Thymus (tissue), 11 donors: Measurements from ENCODE around the gene CDH4. TPM values are rescaled to one million over a fixed set of nuclear protein-coding genes. Genes with fewer than 3 reads are reported as not detected.

ENCODE experiments used
- DNase-seq, 9 donors: peaks; one replicate each; pipeline ENCODE4 v3.0.0-alpha.2; 2013; ENCODE audit warnings: low spot score in 9 of 9, low read depth in 6 of 9, missing footprints in 1 of 9
- H3K27ac ChIP-seq, 2 donors: one replicate each; pipeline ENCODE4 v1.5.1; 2013; ENCODE audit warnings: control low read depth in 1 of 2, low read depth in 1 of 2, low read length in 1 of 2, mild to moderate bottlenecking in 1 of 2, moderate library complexity in 1 of 2
- H3K27me3 ChIP-seq, 2 donors: one replicate each; pipeline ENCODE4 v1.5.1; 2013; ENCODE audit warnings: low read length in 1 of 2; ENCODE audit not compliant: control insufficient read depth in 2 of 2, insufficient read depth in 1 of 2
- H3K36me3 ChIP-seq, 2 donors: one replicate each; pipeline ENCODE4 v1.5.1; 2013; ENCODE audit warnings: low read length in 1 of 2, mild to moderate bottlenecking in 1 of 2, moderate library complexity in 1 of 2; ENCODE audit not compliant: control insufficient read depth in 2 of 2, insufficient read depth in 2 of 2
- H3K4me1 ChIP-seq, 2 donors: one replicate each; pipeline ENCODE4 v1.5.1; 2013; ENCODE audit warnings: low read length in 2 of 2; ENCODE audit not compliant: control insufficient read depth in 2 of 2, insufficient read depth in 2 of 2
- H3K4me3 ChIP-seq, 2 donors: one replicate each; pipeline ENCODE4 v1.5.1; 2013; ENCODE audit warnings: low read length in 2 of 2, control low read depth in 1 of 2, mild to moderate bottlenecking in 1 of 2
- H3K9me3 ChIP-seq, 2 donors: one replicate each; pipeline ENCODE4 v1.5.1; 2013; ENCODE audit warnings: low read length in 1 of 2, mild to moderate bottlenecking in 1 of 2; ENCODE audit not compliant: control insufficient read depth in 2 of 2, insufficient read depth in 1 of 2
- WGBS: extraction: QIAGEN DNeasy Blood & Tissue Kit; methylation state at CpG from one replicate; pipeline ENCODE4 v1.1.7; 2013; 5-methylcytosine and 5-hydroxymethylcytosine counted together
- polyA plus RNA-seq: library from polyadenylated mRNA; stranded (reverse); fragments of 200-250 nt; gene quantifications from one replicate; pipeline ENCODE4 v1.2.3, GENCODE V29; 2013
- total RNA-seq: library from RNA; stranded (reverse); fragments of 120-200 nt; gene quantifications from one replicate; pipeline ENCODE4 v1.2.4, GENCODE V29; 2013
- donor health status: healthy.

The CDH4 gene
- total and polyA plus RNA-seq, 2 donors = 0.34 to 0.61 TPM

DNA sequence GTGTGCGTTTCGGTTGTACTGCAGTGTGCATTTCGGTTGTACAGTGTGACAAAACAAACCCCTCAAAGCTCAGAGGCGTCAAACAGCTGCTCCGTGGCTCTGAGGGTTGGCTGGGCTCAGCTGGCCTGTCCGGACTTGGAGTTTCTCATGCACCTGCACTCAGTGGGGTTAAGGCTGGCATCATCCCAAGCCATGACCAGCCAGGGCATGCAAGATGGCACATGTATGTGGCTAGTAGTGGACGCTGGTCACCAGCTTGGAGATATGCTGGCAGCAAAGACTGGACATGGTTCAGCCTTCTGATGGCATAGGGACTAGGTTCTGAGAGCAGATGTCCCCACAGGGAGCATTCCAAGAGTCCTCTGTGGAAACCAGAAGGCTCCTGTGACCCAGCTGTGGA is 187.2 kb downstream of the CDH4 start:
- Histone ChIP-seq H3K4me3 (no peak overlapping the region), H3K9me3 (peaks cover 0 to 2% of the 10 kb centered on the region in 2 donors), H3K27ac (no peak overlapping the region), H3K27me3 (peaks cover 0 to 6% of the 10 kb centered on the region in 2 donors), H3K4me1 (no peaks in the 10 kb centered on the region), H3K36me3 (no peaks in the 10 kb centered on the region)
- DNase-seq = no peak
- 89% methylated on average over 7 of the region's 7 CpGs for WGBS

DNA sequence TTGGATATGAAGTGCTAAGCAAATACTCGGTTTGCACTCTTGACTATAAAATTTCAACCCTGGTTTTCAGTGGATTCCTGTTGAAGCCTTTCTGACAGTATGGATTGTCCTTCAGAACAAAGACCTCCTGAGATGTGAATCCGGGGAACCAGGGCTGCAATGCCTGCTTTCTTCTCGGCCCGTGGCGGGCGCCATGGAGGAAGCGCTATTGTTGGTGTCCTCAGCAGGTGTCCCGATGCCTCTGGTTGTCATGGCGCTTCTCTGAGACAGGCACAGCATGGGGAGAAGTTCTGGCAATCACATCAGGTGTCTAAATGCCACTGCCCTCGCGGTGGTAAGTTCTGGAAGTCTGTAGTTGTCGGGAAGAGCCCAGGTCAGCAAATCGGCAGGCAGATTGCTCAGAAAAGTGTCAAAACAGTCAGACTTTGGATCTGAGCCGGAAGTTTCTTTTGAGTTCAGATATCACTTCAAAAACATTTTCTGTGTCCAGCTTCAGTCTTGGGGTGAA is 188.5 kb downstream of the CDH4 start:
- H3K27ac ChIP-seq = no peak overlapping the region
- 85% methylated on average over 14 of the region's 14 CpGs for whole genome bisulfite sequencing
- H3K27me3 ChIP-seq = peaks cover 0 to 6% of the 10 kb centered on the region in 2 donors
- DNase-seq = no peak
- no peaks in the 10 kb centered on the region for H3K4me1 ChIP-seq
- H3K4me3 ChIP-seq = no peak overlapping the region
- H3K9me3 ChIP-seq = peaks cover 0 to 2% of the 10 kb centered on the region in 2 donors
- no peaks in the 10 kb centered on the region for H3K36me3 ChIP-seq

DNA sequence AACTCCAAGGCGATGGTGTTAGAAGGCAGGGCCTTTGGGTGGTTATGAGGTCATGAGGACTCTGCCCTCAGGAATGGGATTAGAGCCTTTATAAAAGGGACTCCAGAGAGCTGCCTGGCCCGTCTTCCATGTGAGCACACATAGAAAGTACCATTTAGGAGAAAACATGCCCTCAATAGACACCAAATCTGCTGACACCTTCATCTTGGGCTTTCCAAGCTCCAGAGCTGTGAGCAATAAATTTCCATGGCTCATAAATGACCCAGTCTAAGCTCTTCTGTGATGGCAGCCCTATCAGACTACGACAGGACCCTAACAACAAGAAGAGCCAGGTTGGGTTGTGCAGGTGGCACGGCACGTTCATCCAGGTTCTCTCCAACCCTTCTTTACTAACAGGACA is 189.5 kb downstream of the CDH4 start:
- peaks cover 0 to 6% of the 10 kb centered on the region in 2 donors for H3K27me3 ChIP-seq
- H3K36me3 ChIP-seq = no peaks in the 10 kb centered on the region
- no peaks in the 10 kb centered on the region for H3K9me3 ChIP-seq
- no peak overlapping the region for H3K4me3 ChIP-seq
- H3K4me1 ChIP-seq = no peaks in the 10 kb centered on the region
- no peak overlapping the region for H3K27ac ChIP-seq
- no peak for DNase-seq
- WGBS = 93% methylated on average over 5 of the region's 5 CpGs

DNA sequence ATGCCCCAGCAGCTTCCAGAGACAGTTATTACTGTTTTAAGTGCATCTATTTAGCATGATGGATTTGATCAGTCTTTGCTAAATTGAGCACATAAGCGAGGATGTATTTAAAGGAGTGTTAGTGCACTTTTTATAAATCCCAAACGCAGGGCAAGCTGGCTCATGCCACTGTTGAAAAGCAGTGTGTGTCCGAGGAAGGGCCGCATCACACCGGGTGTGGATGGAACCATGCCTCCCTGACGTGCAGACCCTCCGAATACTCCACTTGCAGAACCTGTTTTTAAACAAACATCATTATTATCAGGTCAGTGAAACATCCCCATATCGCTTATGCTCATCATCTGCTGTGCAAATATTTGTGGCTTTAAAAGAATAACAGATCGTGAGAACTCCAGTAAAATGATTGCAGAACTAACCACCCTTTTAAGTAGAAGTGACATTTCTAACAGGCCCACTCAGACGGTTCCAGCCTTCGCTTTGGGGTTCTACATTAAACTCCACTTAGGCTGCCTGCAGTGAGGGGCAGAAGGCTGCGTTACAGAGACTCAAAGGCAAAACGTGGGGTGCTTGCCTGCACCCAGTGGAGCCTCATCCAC is 190.1 kb downstream of the CDH4 start:
- H3K9me3 ChIP-seq = no peaks in the 10 kb centered on the region
- no peaks in the 10 kb centered on the region for H3K36me3 ChIP-seq
- DNase-seq = no peak
- H3K27me3 ChIP-seq = peaks cover 0 to 5% of the 10 kb centered on the region in 2 donors
- no peaks in the 10 kb centered on the region for H3K4me1 ChIP-seq
- 75% methylated on average over 13 of the region's 13 CpGs for WGBS
- H3K27ac ChIP-seq = no peak overlapping the region
- H3K4me3 ChIP-seq = no peak overlapping the region

DNA sequence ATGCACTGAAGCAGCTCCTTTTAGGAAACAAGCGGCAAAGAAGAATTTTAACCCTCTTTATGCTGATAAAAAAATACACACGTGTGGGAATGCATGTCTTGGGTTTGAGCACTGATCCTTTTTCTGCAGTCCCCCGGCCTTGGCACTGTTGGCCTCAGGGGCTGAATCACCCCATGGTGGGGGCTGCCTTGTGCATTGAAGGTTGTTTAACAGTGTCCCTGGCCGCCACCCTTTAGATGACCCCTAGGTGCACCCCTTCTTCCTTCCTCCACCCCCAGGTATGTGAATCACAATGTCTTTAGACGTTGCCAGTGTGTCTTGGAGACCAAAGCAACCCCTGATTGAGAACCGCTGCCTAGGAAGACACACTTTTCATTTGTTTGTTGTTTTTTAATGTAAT is 190.7 kb downstream of the CDH4 start:
- H3K36me3 ChIP-seq = no peaks in the 10 kb centered on the region
- no peaks in the 10 kb centered on the region for H3K4me1 ChIP-seq
- no peak overlapping the region for H3K4me3 ChIP-seq
- no peak overlapping the region for H3K27ac ChIP-seq
- H3K9me3 ChIP-seq = no peaks in the 10 kb centered on the region
- H3K27me3 ChIP-seq = peaks cover 0 to 1% of the 10 kb centered on the region in 2 donors
- WGBS = 59% methylated on average over 6 of the region's 6 CpGs
- DNase-seq = no peak

DNA sequence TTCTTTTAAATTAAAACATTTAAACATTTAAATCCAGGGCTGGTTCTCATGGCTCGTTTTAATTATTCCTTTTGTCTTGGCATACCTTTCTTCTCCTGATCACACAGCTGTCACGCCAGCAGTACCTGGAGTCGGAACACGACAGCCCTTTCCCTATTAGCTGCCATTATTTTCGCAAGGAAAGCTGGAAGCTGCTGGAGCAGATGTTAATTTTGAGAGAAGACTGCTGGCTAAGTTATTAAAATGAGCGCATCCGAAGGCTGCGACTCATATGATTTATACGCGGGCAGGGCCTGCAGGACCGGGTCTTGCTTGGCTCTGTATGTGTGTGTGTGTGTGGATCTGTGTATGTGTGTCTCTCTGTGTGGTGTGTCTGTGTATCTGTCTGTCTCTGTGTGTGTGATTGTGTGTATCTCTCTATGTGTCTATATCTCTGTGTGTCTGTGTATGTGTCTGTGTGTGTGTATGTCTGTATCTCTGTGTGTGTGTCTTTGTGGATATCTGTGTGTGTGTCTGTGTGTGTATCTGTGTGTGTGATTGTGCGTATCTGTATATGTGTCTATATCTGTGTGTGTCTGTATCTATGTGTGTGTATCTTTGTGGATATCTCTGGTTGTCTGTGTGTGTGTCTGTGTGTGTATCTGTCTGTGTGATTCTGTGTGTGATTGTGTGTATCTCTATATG is 191.5 kb downstream of the CDH4 start:
- no peaks in the 10 kb centered on the region for H3K36me3 ChIP-seq
- H3K9me3 ChIP-seq = no peaks in the 10 kb centered on the region
- no peak overlapping the region for H3K4me3 ChIP-seq
- no peak overlapping the region for H3K27ac ChIP-seq
- H3K27me3 ChIP-seq = no peaks in the 10 kb centered on the region
- 88% methylated on average over 12 of the region's 12 CpGs for WGBS
- no peaks in the 10 kb centered on the region for H3K4me1 ChIP-seq
- no peak for DNase-seq

DNA sequence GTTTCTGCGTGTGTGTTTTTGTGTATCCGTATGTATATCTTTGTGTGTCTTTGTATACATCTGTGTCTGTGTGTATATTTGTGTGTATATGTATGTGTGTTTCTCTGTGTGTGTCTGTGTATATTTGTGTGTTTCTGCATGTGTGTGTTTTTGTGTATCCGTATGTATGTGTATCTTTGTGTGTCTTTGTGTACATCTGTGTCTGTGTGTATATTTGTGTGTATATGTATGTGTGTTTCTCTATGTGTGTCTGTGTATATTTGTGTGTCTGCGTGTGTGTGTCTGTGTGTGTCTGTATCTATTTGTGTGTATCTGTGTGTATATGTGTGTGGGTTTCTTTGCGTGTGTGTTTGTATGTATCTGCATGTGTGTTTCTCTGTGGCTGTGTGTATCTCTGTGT is 192.6 kb downstream of the CDH4 start:
- Histone ChIP-seq H3K27me3 (no peaks in the 10 kb centered on the region), H3K9me3 (peaks cover 0 to 2% of the 10 kb centered on the region in 2 donors), H3K27ac (no peak overlapping the region), H3K4me3 (no peak overlapping the region), H3K4me1 (no peaks in the 10 kb centered on the region), H3K36me3 (no peaks in the 10 kb centered on the region)
- DNase-seq = no peak
- 87% methylated on average over 5 of the region's 5 CpGs for WGBS

DNA sequence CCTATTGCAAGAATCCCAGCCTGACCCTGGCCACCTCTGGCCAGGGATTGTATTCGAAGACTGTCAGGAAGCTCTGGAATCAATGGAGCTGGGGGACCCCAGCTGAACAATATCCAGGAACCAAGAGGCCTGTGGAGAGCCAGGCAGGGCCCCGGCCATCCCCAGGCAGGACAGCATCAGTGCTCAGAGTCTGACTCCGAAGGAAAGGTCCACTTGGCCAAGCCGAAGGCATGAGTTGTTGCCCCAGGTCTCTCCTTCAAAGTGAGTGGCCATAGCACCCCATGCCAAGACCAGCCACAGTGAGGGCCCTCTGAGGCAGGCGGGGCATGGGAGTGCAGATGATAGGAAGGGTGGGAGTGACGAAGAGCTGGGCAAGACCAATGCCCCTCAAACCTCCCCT is 193.1 kb downstream of the CDH4 start:
- no peak for DNase-seq
- Histone ChIP-seq H3K4me1 (no peaks in the 10 kb centered on the region), H3K9me3 (peaks cover 0 to 2% of the 10 kb centered on the region in 2 donors), H3K27me3 (no peaks in the 10 kb centered on the region), H3K27ac (no peak overlapping the region), H3K4me3 (no peak overlapping the region), H3K36me3 (no peaks in the 10 kb centered on the region)
- 75% methylated on average over 6 of the region's 6 CpGs for WGBS

DNA sequence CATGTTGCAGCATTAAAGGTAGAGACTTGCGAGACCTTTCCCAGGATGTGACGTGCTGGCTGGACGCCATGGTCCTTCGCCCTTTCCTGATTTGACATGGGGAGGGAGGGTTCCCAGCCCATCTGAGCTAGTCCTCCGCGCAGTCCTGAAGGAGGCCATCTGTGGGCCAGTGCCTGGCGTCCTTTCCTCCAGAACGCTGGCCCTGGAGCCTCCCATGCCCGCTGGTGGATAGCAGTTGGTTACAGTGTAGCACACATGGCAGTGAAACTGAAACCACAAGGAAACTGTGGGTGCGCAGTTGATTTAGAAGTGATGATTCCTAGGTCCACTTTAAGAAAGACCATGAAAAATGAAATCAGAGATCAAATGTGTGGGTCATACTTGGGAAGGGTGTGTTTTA is 193.7 kb downstream of the CDH4 start:
- no peak overlapping the region for H3K27ac ChIP-seq
- 95% methylated on average over 10 of the region's 10 CpGs for WGBS
- DNase-seq = no peak
- H3K4me3 ChIP-seq = no peak overlapping the region
- no peaks in the 10 kb centered on the region for H3K27me3 ChIP-seq
- H3K36me3 ChIP-seq = no peaks in the 10 kb centered on the region
- H3K4me1 ChIP-seq = no peaks in the 10 kb centered on the region
- peaks cover 0 to 2% of the 10 kb centered on the region in 2 donors for H3K9me3 ChIP-seq
